SU-DHL-6 (cell line): ENCODE data around the gene SLX9.

Source experiments
- CTCF ChIP-seq: fragments of 200-600 bp; sonication (generic); IDR thresholded peaks from one replicate; pipeline ENCODE4 v1.5.1; 2017; ENCODE audit warnings: antibody characterized with exemption, mild to moderate bottlenecking, low read length, moderate library complexity; ENCODE audit not compliant: insufficient read depth, poor library complexity, severe bottlenecking
- EZH2phosphoT487 ChIP-seq: fragments of 200-600 bp; sonication (generic), shearing (Covaris generic); conservative IDR thresholded peaks from 2 replicates; pipeline ENCODE4 v1.6.1; 2018; ENCODE audit warnings: mild to moderate bottlenecking, antibody characterized with exemption, low read length, moderate library complexity, mixed read lengths

- TF ChIP-seq CTCF (no peak), EZH2phosphoT487 (no peak)
These were observed 34.1 kb upstream of the SLX9 start for GRCh38 chr21:44905728-44906090.
